SK-N-MC (cell line): ENCODE data around the gene ACAT2.

Experiments
- EZH2 ChIP-seq: fragments of 200-600 bp; sonication (generic); IDR thresholded peaks from one replicate; pipeline ENCODE4 v1.6.1; 2017; ENCODE audit warnings: antibody characterized with exemption
- FOXP2 ChIP-seq: optimal IDR thresholded peaks from 2 replicates; pipeline ENCODE3; 2011; ENCODE audit warnings: mild to moderate bottlenecking, moderate library complexity; ENCODE audit not compliant: insufficient read depth; ENCODE audit errors: extremely low read length, control extremely low read depth
- POLR2AphosphoS5 ChIP-seq: IDR thresholded peaks from 2 replicates; pipeline ENCODE4 v1.6.1; 2012; ENCODE audit warnings: mild to moderate bottlenecking, low read depth, low read length, borderline replicate concordance

GRCh38 chr6:159805440-159806020, 43.7 kb downstream of the ACAT2 start:
- TF ChIP-seq EZH2 (no peak), POLR2AphosphoS5 (no peak), FOXP2 (no peak)
